ENCODE results near the gene KPNB1. TPM values are rescaled to one million over a fixed set of nuclear protein-coding genes. Genes with fewer than 3 reads are reported as not detected.
A peak's percentile ranks its signal among the peaks of the same experiment; 100 is the strongest.

KPNB1 gene
- total RNA-seq, 1 donor from 2014 or later, result 491 TPM

DNA sequence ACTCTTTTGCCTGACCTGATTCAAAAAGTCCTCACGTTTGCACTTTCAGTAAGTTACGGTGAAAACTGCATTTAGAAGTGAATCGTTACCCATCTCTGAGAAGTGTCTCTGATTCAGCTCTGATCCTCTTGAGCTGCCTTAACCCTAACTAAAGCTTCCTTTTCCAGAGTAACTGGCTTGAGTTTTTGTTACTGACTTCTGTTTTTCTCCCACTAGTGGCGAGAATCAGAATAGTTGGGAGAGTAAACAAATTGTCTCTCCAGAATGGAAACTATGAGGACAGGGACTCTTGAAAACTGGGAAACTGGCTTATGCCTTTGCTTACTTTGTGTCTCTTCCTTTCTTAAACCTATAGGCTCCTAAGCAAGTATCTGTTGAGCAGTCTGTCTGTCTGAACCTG is 31.3 kb upstream of the KPNB1 start:
- Histone ChIP-seq H3K27me3 (ENCODE audit: insufficient read depth, low read length) (no peaks in the 10 kb centered on the region), H4K20me1 (ENCODE audit: insufficient read depth, low read length) (no peaks in the 10 kb centered on the region), H3K9ac (ENCODE audit: low read length) (no peak overlapping the region), H3K9me3 (ENCODE audit: insufficient read depth, low read depth, low read length) (no peaks in the 10 kb centered on the region), H2AFZ (ENCODE audit: low read depth, low read length) (no peak overlapping the region), H3K36me3 (ENCODE audit: insufficient read depth, low read length) (peaks cover 26% of the 10 kb centered on the region), H3K79me2 (ENCODE audit: insufficient read depth, low read length) (no peaks in the 10 kb centered on the region), H3K27ac (ENCODE audit: low read depth, low read length) (no peak overlapping the region), H3K4me2 (ENCODE audit: low read length) (no peak overlapping the region), H3K4me3 (ENCODE audit: insufficient read depth, low read depth, low read length) (no peak overlapping the region), H3K4me1 (ENCODE audit: insufficient read depth, low read length) (peaks cover 22% of the 10 kb centered on the region)
- Mint-ChIP-seq H3K9me3 (ENCODE audit: unreplicated experiment) (no peaks in the 10 kb centered on the region), H3K4me3 (ENCODE audit: unreplicated experiment) (no peak overlapping the region), H3K36me3 (ENCODE audit: low read depth, unreplicated experiment) (peaks cover 25% of the 10 kb centered on the region), H3K4me1 (ENCODE audit: low read depth, unreplicated experiment) (peaks cover 30% of the 10 kb centered on the region), H3K27ac (ENCODE audit: unreplicated experiment) (no peak overlapping the region), H3K27me3 (ENCODE audit: low read depth, unreplicated experiment) (no peaks in the 10 kb centered on the region)
- FAIRE-seq, result no peak
- TF ChIP-seq EZH2 (IDR thresholded peaks at IDR 0.05; ENCODE audit: insufficient read depth, low read length), result no peak
- TF ChIP-seq, protein P1, sequence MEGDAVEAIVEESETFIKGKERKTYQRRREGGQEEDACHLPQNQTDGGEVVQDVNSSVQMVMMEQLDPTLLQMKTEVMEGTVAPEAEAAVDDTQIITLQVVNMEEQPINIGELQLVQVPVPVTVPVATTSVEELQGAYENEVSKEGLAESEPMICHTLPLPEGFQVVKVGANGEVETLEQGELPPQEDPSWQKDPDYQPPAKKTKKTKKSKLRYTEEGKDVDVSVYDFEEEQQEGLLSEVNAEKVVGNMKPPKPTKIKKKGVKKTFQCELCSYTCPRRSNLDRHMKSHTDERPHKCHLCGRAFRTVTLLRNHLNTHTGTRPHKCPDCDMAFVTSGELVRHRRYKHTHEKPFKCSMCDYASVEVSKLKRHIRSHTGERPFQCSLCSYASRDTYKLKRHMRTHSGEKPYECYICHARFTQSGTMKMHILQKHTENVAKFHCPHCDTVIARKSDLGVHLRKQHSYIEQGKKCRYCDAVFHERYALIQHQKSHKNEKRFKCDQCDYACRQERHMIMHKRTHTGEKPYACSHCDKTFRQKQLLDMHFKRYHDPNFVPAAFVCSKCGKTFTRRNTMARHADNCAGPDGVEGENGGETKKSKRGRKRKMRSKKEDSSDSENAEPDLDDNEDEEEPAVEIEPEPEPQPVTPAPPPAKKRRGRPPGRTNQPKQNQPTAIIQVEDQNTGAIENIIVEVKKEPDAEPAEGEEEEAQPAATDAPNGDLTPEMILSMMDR (IDR thresholded peaks at IDR 0.05; ENCODE audit: insufficient read depth, low read depth, low read length), result peak; percentile 38
- DNase-seq (ENCODE audit: low read depth), result no peak

GRCh38 chr17:47620503-47621245 is 29.0 kb upstream of the KPNB1 start:
- H3K4me1 Mint-ChIP-seq (ENCODE audit: low read depth, unreplicated experiment), result peaks cover 40% of the 10 kb centered on the region
- H3K9me3 Mint-ChIP-seq (ENCODE audit: unreplicated experiment), result no peaks in the 10 kb centered on the region
- peaks cover 31% of the 10 kb centered on the region for H3K36me3 ChIP-seq (ENCODE audit: insufficient read depth, low read length)
- no peaks in the 10 kb centered on the region for H3K27me3 Mint-ChIP-seq (ENCODE audit: low read depth, unreplicated experiment)
- peak overlapping the region; percentile 96 for H3K27ac Mint-ChIP-seq (ENCODE audit: unreplicated experiment)
- peak overlapping the region; percentile 11 for H3K4me3 Mint-ChIP-seq (ENCODE audit: unreplicated experiment)
- no peaks in the 10 kb centered on the region for H3K79me2 ChIP-seq (ENCODE audit: insufficient read depth, low read length)
- no peak for FAIRE-seq
- no peaks in the 10 kb centered on the region for H3K27me3 ChIP-seq (ENCODE audit: insufficient read depth, low read length)
- peaks cover 32% of the 10 kb centered on the region for H3K36me3 Mint-ChIP-seq (ENCODE audit: low read depth, unreplicated experiment)
- peaks cover 22% of the 10 kb centered on the region for H3K4me1 ChIP-seq (ENCODE audit: insufficient read depth, low read length)
- H3K27ac ChIP-seq (ENCODE audit: low read depth, low read length), result peak overlapping the region; percentile 73
- H3K9me3 ChIP-seq (ENCODE audit: insufficient read depth, low read depth, low read length), result no peaks in the 10 kb centered on the region
- no peak overlapping the region for H3K4me3 ChIP-seq (ENCODE audit: insufficient read depth, low read depth, low read length)
- peak overlapping the region; percentile 68 for H3K4me2 ChIP-seq (ENCODE audit: low read length)
- DNase-seq (ENCODE audit: low read depth), result no peak
- H3K9ac ChIP-seq (ENCODE audit: low read length), result peak overlapping the region; percentile 49
- H4K20me1 ChIP-seq (ENCODE audit: insufficient read depth, low read length), result no peaks in the 10 kb centered on the region
- TF ChIP-seq, protein P1 (IDR thresholded peaks at IDR 0.05; ENCODE audit: insufficient read depth, low read depth, low read length), result no peak
- no peak for TF ChIP-seq EZH2 (IDR thresholded peaks at IDR 0.05; ENCODE audit: insufficient read depth, low read length)
- H2AFZ ChIP-seq (ENCODE audit: low read depth, low read length), result no peak overlapping the region
